Esophagus muscularis mucosa (tissue), 4 donors: ENCODE results near the gene KLK1. TPM values are rescaled to one million over a fixed set of nuclear protein-coding genes. Genes with fewer than 3 reads are reported as not detected.

Experiments used
- DNase-seq: peaks from one replicate; pipeline ENCODE4 v3.0.0-alpha.2; 2017; ENCODE audit errors: extremely low spot score
- H3K27ac ChIP-seq, 4 donors: fragments of 200-600 bp; sonication (generic); replicated peaks in 1 of 4; 1 replicate in 3 of 4; 2 replicates in 1 of 4; pipeline ENCODE4 v1.5.1; 2016 to 2019; ENCODE audit warnings: mild to moderate bottlenecking in 1 of 4
- H3K27me3 ChIP-seq, 4 donors: fragments of 200-600 bp; sonication (generic); one replicate each; pipeline versions ENCODE4 v1.5.1 to v1.6.0; 2016 to 2019
- H3K36me3 ChIP-seq, 4 donors: fragments of 200-600 bp; sonication (generic); one replicate each; pipeline ENCODE4 v1.5.1; 2016 to 2019
- H3K4me1 ChIP-seq, 4 donors: fragments of 200-600 bp; sonication (generic); one replicate each; pipeline ENCODE4 v1.5.1; 2016 to 2019
- H3K4me3 ChIP-seq, 4 donors: fragments of 200-600 bp; sonication (generic); 1 replicate in 2 of 4; 2 replicates in 2 of 4; pipeline ENCODE4 v1.5.1; 2016 to 2019; ENCODE audit warnings: mild to moderate bottlenecking in 4 of 4, moderate library complexity in 1 of 4
- H3K9me3 ChIP-seq, 4 donors: fragments of 200-600 bp; sonication (generic); 1 replicate in 3 of 4; 2 replicates in 1 of 4; pipeline ENCODE4 v1.5.1; 2016 to 2019
- EP300 ChIP-seq: sonication (generic); formaldehyde crosslinking; IDR thresholded peaks from one replicate; pipeline ENCODE4 v1.6.1; 2017; ENCODE audit warnings: antibody characterized with exemption
- POLR2A ChIP-seq: fragments of 450-650 bp; IDR thresholded peaks from one replicate; pipeline ENCODE4 v1.6.1; 2017; ENCODE audit warnings: antibody characterized with exemption, moderate library complexity, mild to moderate bottlenecking, low read depth
- POLR2AphosphoS5 ChIP-seq, 2 donors: sonication (generic); formaldehyde crosslinking; IDR thresholded peaks; one replicate each; pipeline ENCODE4 v1.6.1; 2017; ENCODE audit warnings: antibody characterized with exemption in 2 of 2
- WGBS: methylation state at CpG from one replicate; pipeline ENCODE4 v1.1.5; 2018; 5-methylcytosine and 5-hydroxymethylcytosine counted together
- intact Hi-C: fragments of 100-400 bp; cut with DNase I; formaldehyde crosslinking; loops from one replicate; pipeline ENCODE4 v1.15.1; 2023
- total RNA-seq, 4 donors: library from RNA; depleted of rRNA; stranded (reverse); fragments of >200 nt; gene quantifications; one replicate each; pipeline versions ENCODE4 v1.1.0 to v1.2.1, GENCODE V29; 2016
- TF ChIP-seq, protein P1 (sequence below), 3 experiments: fragments of 200-600 bp in 2 of 3; fragments of 450-650 bp in 1 of 3; sonication (generic) in 2 of 3; IDR thresholded peaks; one replicate each; pipeline ENCODE4 v1.5.1; 2017 to 2019; ENCODE audit warnings: antibody characterized with exemption in 3 of 3, mild to moderate bottlenecking in 2 of 3, moderate library complexity in 1 of 3

Gene KLK1
- total RNA-seq, 4 donors from 2014 or later: not detected

DNA sequence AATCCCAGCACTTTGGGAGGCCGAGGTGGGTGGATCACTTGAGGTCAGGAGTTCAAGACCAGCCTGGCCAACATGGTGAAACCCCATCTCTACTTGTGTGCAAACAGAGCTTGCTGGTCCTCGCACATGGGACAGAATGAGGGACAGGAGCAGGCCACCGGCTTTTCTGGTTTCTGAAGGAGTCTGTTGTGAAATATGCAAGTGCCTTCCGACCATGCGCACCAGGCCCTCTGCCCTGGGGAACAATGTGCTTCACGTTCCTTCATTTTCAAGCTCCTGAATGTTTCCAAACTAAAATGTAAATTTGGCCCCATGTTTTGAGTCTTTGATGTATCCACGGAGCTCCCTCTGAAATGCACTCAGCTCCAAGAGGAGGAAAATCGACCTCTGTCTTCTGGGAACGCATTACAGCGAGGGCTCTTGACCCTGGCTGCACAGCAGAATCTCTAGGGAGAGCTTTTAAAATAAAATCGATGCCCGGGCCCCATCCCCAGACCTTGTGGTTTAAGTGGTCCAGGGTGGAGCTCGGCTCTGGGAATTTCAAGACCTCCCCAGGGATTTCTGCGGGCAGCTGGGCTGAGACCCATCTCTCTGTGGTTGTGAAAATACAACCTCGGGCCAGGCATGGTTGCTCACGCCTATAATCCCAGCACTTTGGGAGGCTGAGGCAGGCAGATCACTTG is 42.7 kb downstream of the KLK1 start:
- Histone ChIP-seq H3K4me1 (peaks cover 0 to 10% (median 4%) of the 10 kb centered on the region in 4 donors), H3K4me3 (no peak overlapping the region), H3K9me3 (peaks cover 0 to 10% (median 6%) of the 10 kb centered on the region in 4 donors), H3K36me3 (no peaks in the 10 kb centered on the region), H3K27ac (no peak overlapping the region), H3K27me3 (peaks cover 0 to 85% (median 36%) of the 10 kb centered on the region in 4 donors)
- DNase-seq: no peak
- TF ChIP-seq POLR2A: no peak
- TF ChIP-seq POLR2AphosphoS5 (IDR thresholded peaks at IDR 0.05): no peak
- TF ChIP-seq, protein P1, sequence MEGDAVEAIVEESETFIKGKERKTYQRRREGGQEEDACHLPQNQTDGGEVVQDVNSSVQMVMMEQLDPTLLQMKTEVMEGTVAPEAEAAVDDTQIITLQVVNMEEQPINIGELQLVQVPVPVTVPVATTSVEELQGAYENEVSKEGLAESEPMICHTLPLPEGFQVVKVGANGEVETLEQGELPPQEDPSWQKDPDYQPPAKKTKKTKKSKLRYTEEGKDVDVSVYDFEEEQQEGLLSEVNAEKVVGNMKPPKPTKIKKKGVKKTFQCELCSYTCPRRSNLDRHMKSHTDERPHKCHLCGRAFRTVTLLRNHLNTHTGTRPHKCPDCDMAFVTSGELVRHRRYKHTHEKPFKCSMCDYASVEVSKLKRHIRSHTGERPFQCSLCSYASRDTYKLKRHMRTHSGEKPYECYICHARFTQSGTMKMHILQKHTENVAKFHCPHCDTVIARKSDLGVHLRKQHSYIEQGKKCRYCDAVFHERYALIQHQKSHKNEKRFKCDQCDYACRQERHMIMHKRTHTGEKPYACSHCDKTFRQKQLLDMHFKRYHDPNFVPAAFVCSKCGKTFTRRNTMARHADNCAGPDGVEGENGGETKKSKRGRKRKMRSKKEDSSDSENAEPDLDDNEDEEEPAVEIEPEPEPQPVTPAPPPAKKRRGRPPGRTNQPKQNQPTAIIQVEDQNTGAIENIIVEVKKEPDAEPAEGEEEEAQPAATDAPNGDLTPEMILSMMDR (IDR thresholded peaks at IDR 0.05): no peak
- no peak for TF ChIP-seq EP300
- intact Hi-C loops: loop anchor here (5.0 kb wide), 3 partner anchors 59 to 424 kb away; partner anchors contain the start of gene CLEC11A
- 61% methylated on average over 16 of the region's 16 CpGs for WGBS

DNA sequence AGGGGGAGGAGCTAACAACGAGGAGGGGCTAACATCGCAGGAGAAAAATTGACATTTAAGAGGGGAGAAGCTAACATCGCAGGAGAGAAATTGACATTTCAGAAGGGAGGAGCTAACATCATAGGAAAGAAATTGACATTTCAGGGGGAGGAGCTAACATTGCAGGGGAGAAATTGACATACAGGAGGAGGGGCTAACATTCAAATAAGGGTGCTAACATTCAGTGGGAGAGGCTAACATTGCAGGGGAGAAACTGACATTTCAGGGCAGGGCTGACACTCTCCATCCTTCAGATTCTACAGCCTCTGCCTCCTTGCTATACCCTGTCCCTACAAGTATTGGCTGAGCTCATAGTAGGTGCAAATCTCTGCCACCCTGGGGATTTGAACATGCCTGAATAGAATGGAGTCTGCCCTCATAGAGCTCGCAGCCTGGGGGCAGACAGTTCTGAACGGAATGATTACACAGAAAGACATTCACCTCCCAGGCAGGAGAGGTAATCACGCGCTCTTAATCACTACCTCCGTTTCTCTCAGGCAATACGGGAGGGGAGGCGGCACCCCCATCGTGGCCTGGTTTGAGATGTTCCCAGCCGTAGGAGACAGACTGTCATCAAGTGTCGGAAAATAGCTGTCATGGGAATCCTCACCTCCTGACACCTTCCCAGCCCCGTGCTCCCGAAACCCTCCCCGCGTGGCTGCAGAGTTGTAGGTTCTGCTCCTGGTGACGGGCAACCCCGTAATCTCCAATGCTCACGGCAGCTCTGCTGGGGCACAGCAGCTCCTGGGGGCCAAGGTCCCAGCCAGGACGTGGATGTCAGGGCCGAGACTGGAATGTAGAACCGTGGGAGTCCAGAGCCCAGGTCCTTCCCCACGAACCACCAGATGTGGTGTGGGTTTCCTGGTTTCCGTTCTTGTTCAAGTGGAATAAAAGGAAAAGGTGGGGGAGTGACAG is 43.8 kb downstream of the KLK1 start:
- H3K27ac ChIP-seq: no peak overlapping the region
- H3K9me3 ChIP-seq: peaks cover 0 to 10% (median 6%) of the 10 kb centered on the region in 4 donors
- no peak for DNase-seq
- H3K27me3 ChIP-seq: peaks cover 0 to 87% (median 39%) of the 10 kb centered on the region in 4 donors
- intact Hi-C loops: loop anchor here (5.0 kb wide), 3 partner anchors 57 to 422 kb away; partner anchors contain the start of gene CLEC11A
- 38% methylated on average over 23 of the region's 25 CpGs for WGBS
- peaks cover 0 to 10% (median 4%) of the 10 kb centered on the region in 4 donors for H3K4me1 ChIP-seq
- TF ChIP-seq POLR2A (no peak), POLR2AphosphoS5 (IDR thresholded peaks at IDR 0.05) (no peak), EP300 (no peak)
- TF ChIP-seq, protein P1 (IDR thresholded peaks at IDR 0.05): no peak
- no peak overlapping the region for H3K4me3 ChIP-seq
- no peaks in the 10 kb centered on the region for H3K36me3 ChIP-seq

DNA sequence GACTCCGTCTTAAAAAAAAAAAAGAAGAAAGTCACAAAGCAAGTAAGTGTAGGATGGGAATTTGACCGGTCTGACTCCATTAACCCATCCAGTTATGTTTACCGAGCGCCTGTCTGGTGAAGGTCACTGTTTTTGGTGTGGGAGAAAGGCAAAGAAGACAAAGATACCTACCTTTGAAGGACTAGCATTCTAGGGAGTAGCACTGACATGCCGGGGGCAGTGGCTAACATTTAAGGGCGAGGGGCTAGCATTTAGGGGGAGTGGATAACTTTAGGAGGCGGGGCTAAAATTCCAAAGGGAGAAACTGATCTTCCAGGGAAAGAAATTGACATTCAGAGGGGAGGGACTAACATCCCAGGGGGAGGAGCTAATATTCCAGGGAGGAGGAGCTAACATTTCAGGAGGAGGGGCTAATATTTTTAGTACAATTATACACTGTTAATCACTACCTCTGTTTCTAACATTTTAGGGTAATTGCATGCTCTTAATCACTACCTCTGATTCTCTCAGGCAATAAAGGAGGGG is 44.6 kb downstream of the KLK1 start:
- Histone ChIP-seq H3K36me3 (no peaks in the 10 kb centered on the region), H3K9me3 (peaks cover 0 to 10% (median 6%) of the 10 kb centered on the region in 4 donors), H3K27ac (no peak overlapping the region), H3K4me3 (no peak overlapping the region), H3K27me3 (peaks cover 0 to 91% (median 40%) of the 10 kb centered on the region in 4 donors), H3K4me1 (peaks cover 0 to 9% (median 3%) of the 10 kb centered on the region in 4 donors)
- DNase-seq: no peak
- WGBS: 51% methylated on average over 7 of the region's 7 CpGs
- intact Hi-C loops: no loop called here
- no peak for TF ChIP-seq EP300
- TF ChIP-seq, protein P1 (IDR thresholded peaks at IDR 0.05): no peak
- TF ChIP-seq POLR2AphosphoS5 (IDR thresholded peaks at IDR 0.05): no peak
- no peak for TF ChIP-seq POLR2A

DNA sequence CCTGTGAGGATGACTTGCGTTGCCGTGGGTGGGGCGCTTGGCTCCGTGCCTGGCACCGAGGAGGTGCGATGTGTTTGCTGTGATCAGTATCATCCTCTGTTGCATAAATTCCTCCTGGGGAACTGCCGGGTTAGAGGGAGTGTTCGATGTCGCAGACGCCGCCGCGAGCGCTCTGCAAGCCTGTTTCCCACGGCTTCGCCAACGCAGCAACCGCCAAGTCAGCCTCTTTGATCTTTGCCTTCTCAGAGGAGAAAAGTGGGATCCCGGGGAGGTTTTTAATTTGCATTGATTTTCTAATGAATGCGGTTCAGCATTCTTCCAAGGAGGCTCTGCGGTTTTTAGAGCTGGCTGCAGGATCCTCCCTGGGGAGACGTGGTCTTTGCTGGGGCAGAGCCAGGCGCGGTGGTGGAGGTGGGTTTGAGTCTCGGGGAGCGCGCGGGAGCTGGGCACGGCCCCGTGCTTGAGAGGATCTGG is 45.7 kb downstream of the KLK1 start:
- intact Hi-C loops: no loop called here
- Histone ChIP-seq H3K9me3 (peaks cover 0 to 11% (median 6%) of the 10 kb centered on the region in 4 donors), H3K27me3 (peaks cover 0 to 96% (median 40%) of the 10 kb centered on the region in 4 donors), H3K27ac (no peak overlapping the region), H3K36me3 (no peaks in the 10 kb centered on the region), H3K4me3 (no peak overlapping the region), H3K4me1 (no peaks in the 10 kb centered on the region)
- DNase-seq: no peak
- 0% methylated on average over 4 of the region's 30 CpGs for WGBS
- TF ChIP-seq POLR2A (no peak), EP300 (no peak), POLR2AphosphoS5 (IDR thresholded peaks at IDR 0.05) (no peak)
- TF ChIP-seq, protein P1 (IDR thresholded peaks at IDR 0.05): no peak
